Ishikawa (cell line): ENCODE measurements around the gene MIER3.

Experiments
- RAD21 ChIP-seq: IDR thresholded peaks from 2 replicates; pipeline ENCODE4 v1.6.1; 2012; ENCODE audit warnings: low read depth
- REST ChIP-seq: IDR thresholded peaks from 2 replicates; pipeline ENCODE4 v1.6.1; 2012; ENCODE audit warnings: low read depth, mild to moderate bottlenecking
- ZBTB7A ChIP-seq: IDR thresholded peaks from 2 replicates; pipeline ENCODE4 v1.6.1; 2012; ENCODE audit warnings: low read depth

GRCh38 chr5:56985936-56986625 lies 34.2 kb upstream of the MIER3 start:
- TF ChIP-seq REST (no peak), RAD21 (no peak), ZBTB7A (no peak)
